Vagina (tissue), 2 donors: Measurements from ENCODE around the gene ANAPC2. TPM values are rescaled to one million over a fixed set of nuclear protein-coding genes. Genes with fewer than 3 reads are reported as not detected.

Experiments used
- DNase-seq, 2 donors: peaks; one replicate each; pipeline ENCODE4 v3.0.0-alpha.2; 2017; ENCODE audit errors: extremely low spot score in 2 of 2
- H3K27ac ChIP-seq: fragments of 200-600 bp; sonication (generic); one replicate; pipeline ENCODE4 v1.5.1; 2019
- H3K27me3 ChIP-seq: fragments of 200-600 bp; sonication (generic); one replicate; pipeline ENCODE4 v1.5.1; 2019
- H3K36me3 ChIP-seq, 2 donors: fragments of 200-600 bp; sonication (generic); one replicate each; pipeline ENCODE4 v1.5.1; 2017 to 2019
- H3K4me1 ChIP-seq: fragments of 200-600 bp; sonication (generic); one replicate; pipeline ENCODE4 v1.5.1; 2019
- H3K4me3 ChIP-seq, 2 donors: fragments of 200-600 bp; sonication (generic); 1 replicate in 1 of 2; 2 replicates in 1 of 2; pipeline ENCODE4 v1.5.1; 2016 to 2019
- H3K9me3 ChIP-seq: fragments of 200-600 bp; sonication (generic); one replicate; pipeline ENCODE4 v1.5.1; 2019
- CTCF ChIP-seq, 3 experiments: fragments of 450-650 bp in 2 of 3; fragments of 200-600 bp in 1 of 3; sonication (generic) in 1 of 3; IDR thresholded peaks; one replicate each; pipeline ENCODE4 v1.5.1; 2017 to 2019; ENCODE audit warnings: antibody characterized with exemption in 3 of 3, mild to moderate bottlenecking in 2 of 3, moderate library complexity in 2 of 3
- POLR2A ChIP-seq, 2 donors: fragments of 450-650 bp; IDR thresholded peaks; one replicate each; pipeline ENCODE4 v1.6.1; 2017; ENCODE audit warnings: antibody characterized with exemption in 2 of 2, mild to moderate bottlenecking in 2 of 2, moderate library complexity in 2 of 2
- POLR2AphosphoS5 ChIP-seq, 2 donors: sonication (generic); formaldehyde crosslinking; IDR thresholded peaks; one replicate each; pipeline ENCODE4 v1.9.0; 2017; ENCODE audit warnings: antibody characterized with exemption in 2 of 2, mild to moderate bottlenecking in 2 of 2, low read depth in 1 of 2; ENCODE audit not compliant: insufficient read depth in 1 of 2
- intact Hi-C: fragments of 100-400 bp; cut with DNase I; formaldehyde crosslinking; loops from one replicate; pipeline ENCODE4 v1.15.1; 2023
- total RNA-seq: library from RNA; depleted of rRNA; stranded (reverse); fragments of >200 nt; gene quantifications from one replicate; pipeline ENCODE4 v1.2.3, GENCODE V29; 2016

ANAPC2 gene
- total RNA-seq, 1 donor from 2014 or later = 30.0 TPM

GRCh38 chr9:137152844-137153405, 35.4 kb downstream of the ANAPC2 start:
- intact Hi-C loops = no loop called here
- peaks cover 12% of the 10 kb centered on the region for H3K4me1 ChIP-seq
- no peaks in the 10 kb centered on the region for H3K9me3 ChIP-seq
- DNase-seq = no peak
- no peak overlapping the region for H3K27ac ChIP-seq
- H3K27me3 ChIP-seq = no peaks in the 10 kb centered on the region
- no peak overlapping the region for H3K4me3 ChIP-seq
- no peak for TF ChIP-seq CTCF (IDR thresholded peaks at IDR 0.05)
- TF ChIP-seq POLR2A (IDR thresholded peaks at IDR 0.05) = no peak
- TF ChIP-seq POLR2AphosphoS5 (IDR thresholded peaks at IDR 0.05; ENCODE audit: insufficient read depth in 1 of 2, low read depth in 1 of 2) = no peak
- no peaks in the 10 kb centered on the region for H3K36me3 ChIP-seq

GRCh38 chr9:137150617-137151457, 37.5 kb downstream of the ANAPC2 start:
- Histone ChIP-seq H3K9me3 (no peaks in the 10 kb centered on the region), H3K27me3 (no peaks in the 10 kb centered on the region), H3K27ac (no peak overlapping the region), H3K36me3 (no peaks in the 10 kb centered on the region), H3K4me3 (no peak overlapping the region), H3K4me1 (no peaks in the 10 kb centered on the region)
- no peak for DNase-seq
- intact Hi-C loops = no loop called here
- TF ChIP-seq POLR2AphosphoS5 (IDR thresholded peaks at IDR 0.05; ENCODE audit: insufficient read depth in 1 of 2, low read depth in 1 of 2) (no peak), CTCF (IDR thresholded peaks at IDR 0.05) (no peak), POLR2A (IDR thresholded peaks at IDR 0.05) (no peak)

- H3K27me3 ChIP-seq = no peaks in the 10 kb centered on the region
Measured at GRCh38 chr9:137149942-137150616, 38.3 kb downstream of the ANAPC2 start.

GRCh38 chr9:137149363-137149762, 39.0 kb downstream of the ANAPC2 start:
- H3K36me3 ChIP-seq = no peaks in the 10 kb centered on the region
- intact Hi-C loops = no loop called here
- no peak overlapping the region for H3K4me3 ChIP-seq
- H3K27me3 ChIP-seq = no peaks in the 10 kb centered on the region
- H3K9me3 ChIP-seq = no peaks in the 10 kb centered on the region
- DNase-seq = no peak
- no peak overlapping the region for H3K27ac ChIP-seq
- TF ChIP-seq POLR2A (IDR thresholded peaks at IDR 0.05) = no peak
- TF ChIP-seq CTCF (IDR thresholded peaks at IDR 0.05) = no peak
- TF ChIP-seq POLR2AphosphoS5 (IDR thresholded peaks at IDR 0.05; ENCODE audit: insufficient read depth in 1 of 2, low read depth in 1 of 2) = no peak
- no peaks in the 10 kb centered on the region for H3K4me1 ChIP-seq

More at GRCh38 chr9:137149942-137150616, 38.3 kb downstream of the ANAPC2 start:
- H3K27ac ChIP-seq = no peak overlapping the region
- TF ChIP-seq POLR2A (IDR thresholded peaks at IDR 0.05) = no peak
- no peak for TF ChIP-seq POLR2AphosphoS5 (IDR thresholded peaks at IDR 0.05; ENCODE audit: insufficient read depth in 1 of 2, low read depth in 1 of 2)
- no peak for TF ChIP-seq CTCF (IDR thresholded peaks at IDR 0.05)
- no peaks in the 10 kb centered on the region for H3K9me3 ChIP-seq
- no peaks in the 10 kb centered on the region for H3K36me3 ChIP-seq
- DNase-seq = no peak
- no peak overlapping the region for H3K4me3 ChIP-seq
- H3K4me1 ChIP-seq = no peaks in the 10 kb centered on the region
- intact Hi-C loops = no loop called here
